NCI-H748 (cell line): ENCODE data around the gene TRPV4.
"Not testable (repeated sequence)": the region's sequence is repeated elsewhere in the genome, so short reads cannot be mapped to it uniquely, and the experiment has no call there.

Source experiments
- DNase-seq: peaks from one replicate; lab custom pipeline; 2025; ENCODE audit not compliant: unreplicated experiment; lab: John Stamatoyannopoulos, UW

The TRPV4 gene

DNA sequence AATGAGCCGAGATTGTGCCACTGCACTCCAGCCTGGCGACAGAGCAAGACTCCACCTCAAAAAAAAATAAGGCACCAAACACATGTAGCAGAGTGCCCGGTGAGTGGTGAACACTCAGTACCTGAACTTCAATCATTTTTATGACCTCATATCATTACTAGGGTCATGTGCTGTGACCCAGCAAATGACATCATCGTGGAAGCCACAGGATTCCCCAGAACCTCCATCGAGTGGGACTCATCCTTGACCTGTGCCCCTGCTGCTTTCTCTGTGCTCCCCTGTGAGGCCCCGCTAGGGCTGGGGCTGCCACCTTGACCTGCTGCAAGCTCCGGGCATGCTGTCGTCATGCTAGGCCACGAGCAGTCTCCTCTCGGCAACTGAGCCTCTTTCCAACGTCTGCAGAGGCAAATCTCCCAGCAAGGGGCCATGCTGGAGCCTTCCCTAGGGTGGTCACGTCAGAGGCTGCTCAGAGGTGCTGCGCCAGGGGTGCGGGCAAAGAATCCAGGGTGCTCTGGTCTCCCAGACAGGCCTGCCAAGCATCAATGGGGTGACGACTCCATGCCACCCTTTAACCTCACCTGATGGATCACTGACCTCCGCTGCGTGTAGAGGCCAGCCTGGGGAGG lies 28.6 kb upstream of the TRPV4 start:
- DNase-seq = no peak

- no peak for DNase-seq
Measured at GRCh38 chr12:109860977-109861376, 27.8 kb upstream of the TRPV4 start.

DNA sequence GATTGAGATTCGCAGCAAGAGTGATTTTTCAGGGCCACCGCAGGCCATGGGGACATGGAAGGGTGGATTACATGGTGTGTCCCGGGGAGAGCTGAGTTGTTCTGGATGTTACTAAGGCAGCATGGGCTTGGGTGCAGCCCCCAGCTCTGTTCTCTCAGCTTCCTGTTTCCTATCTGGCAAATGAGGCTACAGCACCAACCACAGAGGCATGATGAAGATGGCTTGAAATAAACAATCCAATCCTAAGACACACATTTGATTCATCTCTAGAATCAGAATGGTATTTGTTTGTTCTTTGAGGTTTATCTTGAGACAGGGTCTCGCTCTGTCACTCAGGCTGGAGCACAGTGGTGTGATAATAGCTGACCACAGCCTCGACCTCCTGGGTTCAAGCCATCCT lies 25.6 kb upstream of the TRPV4 start:
- DNase-seq = no peak

DNA sequence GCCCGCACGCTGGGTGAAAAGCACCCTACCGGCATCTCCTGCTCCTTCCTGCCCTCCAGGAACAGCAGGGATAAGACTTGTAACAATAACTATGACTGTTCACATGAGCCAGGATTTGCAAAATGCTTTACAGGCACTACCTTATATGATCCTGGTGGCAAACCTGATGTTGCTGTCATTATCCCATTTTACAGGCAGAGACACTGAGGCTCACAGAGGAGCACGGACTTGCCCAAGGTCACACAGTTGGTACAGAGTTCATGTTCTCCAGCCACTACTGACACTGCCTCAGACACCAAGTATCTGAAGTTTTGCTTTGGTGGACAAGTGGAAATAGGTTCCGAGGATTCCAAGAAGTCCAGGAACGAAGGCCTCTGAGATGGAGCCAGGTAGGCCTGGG lies 24.5 kb upstream of the TRPV4 start:
- no peak for DNase-seq

DNA sequence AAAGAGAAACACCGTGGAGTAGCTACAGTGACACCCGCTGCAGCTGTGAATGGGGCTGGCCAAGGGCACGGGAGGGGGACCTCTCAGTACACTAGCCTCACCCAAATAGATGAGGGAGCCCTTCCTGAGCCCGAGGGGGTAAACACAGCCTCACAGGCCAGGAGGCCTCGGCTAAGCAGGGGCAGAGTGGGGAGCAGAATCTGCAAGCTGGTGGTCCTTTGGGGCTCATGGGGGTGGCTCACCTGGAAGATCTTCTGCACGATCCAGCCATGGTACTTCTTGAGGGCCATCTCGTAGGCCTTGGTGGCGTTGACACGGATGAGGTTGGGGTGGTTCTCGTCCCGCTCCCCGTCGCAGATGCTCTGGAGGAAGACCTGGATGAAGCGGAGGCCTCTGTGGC lies 22.2 kb upstream of the TRPV4 start:
- DNase-seq = no peak

- DNase-seq = not testable (repeated sequence)
Measured at GRCh38 chr12:109850518-109850917, 17.3 kb upstream of the TRPV4 start.

GRCh38 chr12:109847142-109847735 lies 14.0 kb upstream of the TRPV4 start:
- no peak for DNase-seq

GRCh38 chr12:109845824-109846205 lies 12.6 kb upstream of the TRPV4 start:
- DNase-seq = no peak

DNA sequence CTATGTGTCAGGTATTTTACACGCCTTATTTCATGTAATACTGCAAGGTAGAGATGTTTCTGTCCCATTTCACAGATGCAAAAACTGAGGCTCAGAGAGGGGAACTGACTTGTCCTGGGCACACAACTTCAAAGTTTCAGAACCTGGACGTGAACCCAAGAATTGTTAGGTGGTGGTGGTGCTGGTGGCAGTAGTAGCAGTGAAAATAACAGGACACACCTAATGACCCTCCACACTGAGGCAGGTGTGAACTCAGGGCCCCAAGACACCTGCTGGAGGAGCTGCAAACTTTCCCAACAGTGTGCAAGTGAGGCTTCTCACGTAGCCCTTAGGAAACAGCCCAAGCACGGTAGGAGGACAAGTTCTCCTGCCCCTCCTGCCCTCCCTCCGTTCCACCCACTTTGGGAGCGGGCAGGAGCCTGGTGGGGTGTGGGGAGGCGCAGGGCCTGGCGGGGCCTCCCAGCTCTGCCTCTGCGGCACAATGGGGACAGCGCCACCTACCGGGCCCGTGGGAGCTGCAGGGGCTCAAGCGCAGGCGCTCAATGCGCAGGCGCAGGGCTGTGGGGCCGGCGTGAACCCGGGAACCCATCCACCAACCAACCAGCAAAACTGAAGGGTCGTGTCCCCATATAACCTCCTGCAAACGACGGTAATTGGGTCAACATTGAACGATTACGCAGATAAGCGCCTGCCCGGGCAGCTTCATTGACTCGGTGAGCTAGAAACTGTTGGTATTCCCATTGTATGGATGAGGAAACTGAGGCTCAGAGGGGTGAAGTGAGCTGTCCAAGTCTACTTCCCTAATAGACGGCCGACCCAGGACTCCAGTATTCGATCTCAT lies 12.0 kb upstream of the TRPV4 start:
- peak; percentile 78 for DNase-seq

DNA sequence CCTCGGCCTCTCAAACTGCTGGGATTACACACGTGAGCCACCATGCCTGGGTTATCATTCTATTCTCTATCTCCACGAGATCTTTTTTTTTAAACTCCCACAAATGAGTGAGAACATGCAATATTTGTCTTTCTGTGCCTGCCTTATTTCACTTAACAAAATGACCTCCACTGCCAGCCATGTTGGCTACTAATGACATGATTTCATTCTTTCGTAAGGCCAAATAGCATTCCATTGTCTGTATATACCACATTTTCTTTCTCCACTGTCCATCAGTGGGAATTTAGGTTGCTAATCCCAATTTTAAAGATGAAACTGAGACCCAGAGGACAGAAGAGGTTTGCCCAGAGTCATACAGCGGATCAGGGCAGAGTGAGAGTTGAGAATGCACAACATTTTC lies 10.9 kb upstream of the TRPV4 start:
- no peak for DNase-seq

DNA sequence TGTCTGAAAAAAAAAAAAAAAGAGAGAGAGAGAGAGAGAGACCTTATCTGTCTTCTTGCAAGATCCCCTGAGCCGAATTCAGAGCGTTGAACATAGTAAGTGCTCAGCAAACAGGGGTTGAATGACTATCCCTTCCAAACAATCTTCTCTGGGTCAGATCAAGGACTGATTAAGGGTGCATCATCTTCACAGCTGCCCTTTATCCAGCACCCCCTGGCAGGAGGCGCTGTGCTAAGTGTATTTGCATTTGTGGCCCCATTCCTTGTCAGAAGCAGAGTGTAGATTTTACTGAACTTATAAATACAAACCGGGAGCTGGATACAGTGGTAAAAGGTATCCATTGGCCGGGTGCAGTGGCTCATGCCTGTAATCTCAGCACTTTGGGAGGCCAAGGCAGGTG lies 8.8 kb upstream of the TRPV4 start:
- no peak for DNase-seq

DNA sequence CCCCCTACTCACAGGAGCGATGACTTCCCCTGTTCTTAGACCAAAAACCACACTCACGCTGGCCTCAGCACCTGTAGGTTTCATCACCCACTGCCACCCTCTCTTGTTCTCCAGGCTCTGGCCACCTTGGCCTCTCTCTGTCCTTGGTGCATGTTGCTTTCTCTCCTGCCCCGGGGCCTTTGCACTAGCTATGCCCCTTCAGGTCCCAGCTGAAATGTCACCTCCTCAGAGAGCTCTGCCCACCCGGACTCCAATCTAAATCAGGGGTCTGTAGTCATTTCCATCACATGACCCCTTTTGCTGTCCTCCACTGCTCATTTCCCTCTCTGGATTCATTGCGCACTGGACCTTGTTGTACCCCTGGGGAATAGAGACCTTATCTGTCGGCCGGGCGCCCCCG lies 8.2 kb upstream of the TRPV4 start:
- DNase-seq = no peak

DNA sequence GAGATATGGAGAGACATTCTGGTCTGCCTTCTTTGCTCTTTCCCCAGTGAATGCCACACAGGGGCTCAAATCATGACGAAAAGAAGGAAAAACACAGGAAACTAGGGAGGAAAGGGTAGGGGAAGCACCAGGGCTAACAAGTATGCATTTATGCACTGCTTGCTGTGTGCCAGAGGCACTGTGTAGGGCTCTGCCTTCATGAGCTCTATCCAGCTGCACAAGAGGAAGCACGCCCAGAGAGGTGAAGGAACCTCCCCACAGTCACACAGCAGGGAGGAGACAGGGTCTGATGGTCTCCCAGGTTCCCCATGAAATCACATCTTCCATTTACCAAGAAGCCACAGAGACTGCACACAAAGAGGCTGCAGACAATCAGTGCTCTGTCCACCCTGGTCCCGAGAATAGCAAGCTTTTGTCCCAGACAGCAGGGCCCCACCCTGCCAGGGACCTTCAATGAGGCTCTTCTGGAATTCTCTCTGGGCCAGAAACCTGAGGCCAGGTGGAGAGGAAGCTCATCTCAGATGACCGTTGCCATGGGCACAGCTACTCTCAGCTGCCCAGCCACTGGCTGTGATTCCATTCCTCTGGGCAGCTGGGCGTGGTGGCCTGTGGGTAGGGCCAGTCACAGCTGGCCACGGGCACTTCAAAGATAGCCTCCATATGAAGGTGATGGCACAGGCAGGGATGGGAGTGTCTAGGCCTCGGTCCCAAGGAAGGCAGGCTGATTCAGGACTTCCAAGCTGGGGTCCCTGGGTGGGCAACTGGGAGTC lies 7.3 kb upstream of the TRPV4 start:
- peak; percentile 88 for DNase-seq

- no peak for DNase-seq
Measured at GRCh38 chr12:109839444-109839843, 6.2 kb upstream of the TRPV4 start.

DNA sequence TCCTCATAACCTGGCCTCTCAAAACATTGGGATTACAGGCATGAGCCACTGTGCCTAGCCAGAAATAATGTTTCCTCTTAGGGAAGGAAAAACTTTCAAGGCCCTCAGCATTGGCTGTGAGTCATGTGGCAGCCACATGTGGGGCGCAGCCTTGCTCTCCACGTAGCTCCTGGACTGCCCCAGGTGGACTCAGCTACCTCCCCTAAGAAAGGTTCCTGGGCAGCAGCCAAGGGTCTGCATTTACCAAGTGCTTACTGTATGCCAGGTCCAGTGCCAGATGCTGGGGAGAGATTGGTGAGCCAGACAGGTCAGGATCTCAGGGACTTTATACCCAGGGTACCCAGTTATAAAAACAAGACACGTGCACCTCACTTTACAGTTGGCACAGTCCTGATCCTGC lies 3.7 kb upstream of the TRPV4 start:
- no peak for DNase-seq

DNA sequence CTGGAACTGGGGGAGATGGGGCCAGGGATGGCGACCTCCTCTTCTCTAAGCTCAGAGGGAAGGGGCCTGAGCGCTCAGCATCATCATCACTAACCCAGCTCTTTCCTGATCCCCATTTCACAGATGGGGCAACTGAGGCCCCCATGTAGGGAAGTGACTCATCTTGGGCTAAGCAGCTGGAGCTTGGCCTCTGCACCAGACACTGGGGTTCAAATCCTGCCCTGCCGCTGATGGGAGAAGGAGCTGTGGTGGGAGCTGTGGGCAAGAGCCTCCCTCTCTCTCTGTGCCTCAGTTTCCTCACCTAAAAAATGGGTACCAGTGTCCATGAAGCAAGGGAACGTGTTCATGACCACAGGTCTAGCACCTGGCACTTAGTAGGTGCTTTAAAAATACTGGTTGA lies 2.6 kb upstream of the TRPV4 start:
- DNase-seq = no peak

DNA sequence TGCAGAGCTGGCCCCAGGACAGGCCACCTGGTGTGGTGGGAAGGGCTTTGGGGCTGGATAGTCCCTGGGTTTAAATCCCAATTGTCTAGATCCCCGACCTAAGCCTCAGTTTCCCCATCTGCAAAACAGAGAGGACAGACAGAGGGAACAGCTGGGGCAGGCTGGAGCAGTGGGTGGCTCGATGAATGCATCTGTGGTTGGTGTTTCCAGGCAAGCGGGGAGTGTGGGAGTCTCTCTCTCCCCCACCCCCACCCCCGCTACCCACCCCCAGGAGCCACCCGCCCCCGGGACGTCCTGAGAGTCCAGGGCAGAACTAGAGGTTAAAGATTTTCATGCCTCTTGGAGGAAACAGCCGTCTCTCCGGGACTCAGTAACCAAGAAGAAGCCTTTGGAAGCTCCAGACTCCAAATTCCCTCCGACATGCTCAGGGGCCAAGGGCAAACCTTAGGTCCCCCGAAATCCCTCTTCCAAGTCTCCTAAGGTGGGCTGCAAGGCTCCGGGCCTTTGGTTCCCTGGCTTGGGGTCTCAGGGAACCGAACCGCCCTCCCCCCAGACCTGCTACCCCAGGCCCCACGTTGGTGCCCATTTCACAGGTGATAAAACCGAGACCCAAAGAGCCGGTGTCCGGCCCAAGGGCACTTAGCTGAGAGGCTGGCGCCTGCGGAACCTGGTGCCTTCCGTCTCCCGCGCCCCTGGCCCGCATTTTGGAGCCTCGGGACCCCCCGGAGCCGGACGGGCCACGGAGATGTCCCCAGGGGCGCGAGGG lies 474 bp downstream of the TRPV4 start:
- DNase-seq = no peak

DNA sequence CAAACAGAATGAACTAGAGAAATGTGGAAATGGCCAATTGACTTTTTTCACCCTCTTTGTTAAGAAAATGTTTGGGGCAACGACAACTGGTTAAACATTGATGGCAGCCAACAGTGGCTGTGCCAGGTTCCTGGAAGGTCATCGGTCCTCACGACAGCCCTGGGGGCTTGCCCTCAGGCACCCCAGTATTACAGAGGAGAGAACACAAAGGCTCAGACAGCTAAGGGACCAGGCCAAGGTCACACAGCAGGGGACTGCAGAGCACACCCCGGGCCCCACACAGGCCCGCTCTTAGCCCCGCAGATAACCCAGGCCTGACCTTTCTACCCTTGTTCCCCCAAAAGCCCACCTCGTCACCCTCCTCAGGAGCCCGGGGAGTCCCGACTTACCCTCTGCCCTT lies 1.3 kb downstream of the TRPV4 start:
- DNase-seq = no peak

- DNase-seq = no peak
Measured at GRCh38 chr12:109831365-109831764, 1.8 kb downstream of the TRPV4 start.

DNA sequence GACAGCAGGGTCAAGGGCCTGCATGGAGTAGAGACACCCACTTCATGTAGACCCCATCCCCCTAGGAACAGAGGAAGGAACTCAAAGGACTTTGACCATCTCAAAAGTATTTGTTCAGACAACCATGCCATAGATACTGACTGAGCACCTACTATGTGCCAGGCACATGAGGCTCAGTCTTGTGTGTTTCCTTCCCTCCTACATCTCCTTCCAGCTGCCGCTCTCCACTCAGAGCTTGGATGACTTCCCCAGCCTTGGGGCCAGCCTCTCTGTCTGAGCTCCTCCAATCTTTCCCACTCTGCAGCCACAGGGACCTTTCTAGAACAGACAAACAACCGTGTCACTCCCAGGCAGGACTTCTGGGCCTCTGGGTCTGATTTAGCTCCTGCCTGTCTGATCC lies 2.5 kb downstream of the TRPV4 start:
- DNase-seq = no peak

GRCh38 chr12:109830267-109830666 lies 2.9 kb downstream of the TRPV4 start:
- DNase-seq = no peak
